BLaER1 treated with 17β-estradiol and CSF1 and Interleukin-3, amounts not matched to agents 10 nM and 100 nM (cell line): Measurements from ENCODE around the gene ZC3HAV1L.

Experiments
- H3K27ac ChIP-seq, 11 experiments: shearing (Covaris generic); formaldehyde crosslinking; 2 replicates each; pipeline ENCODE4 v1.8.1; 2022
- H3K27me3 ChIP-seq, 11 experiments: shearing (Covaris generic); formaldehyde crosslinking; 2 replicates each; pipeline ENCODE4 v1.8.1; 2022
- H3K36me3 ChIP-seq, 11 experiments: shearing (Covaris generic); formaldehyde crosslinking; 2 replicates each; pipeline ENCODE4 v1.8.1; 2022
- H3K4me1 ChIP-seq, 10 experiments: shearing (Covaris generic); formaldehyde crosslinking; 2 replicates each; pipeline ENCODE4 v1.8.1; 2022
- H3K4me2 ChIP-seq, 11 experiments: shearing (Covaris generic); formaldehyde crosslinking; 2 replicates each; pipeline ENCODE4 v1.8.1; 2022
- H3K4me3 ChIP-seq, 10 experiments: shearing (Covaris generic); formaldehyde crosslinking; 2 replicates each; pipeline ENCODE4 v1.8.1; 2022
- H3K9ac ChIP-seq, 11 experiments: shearing (Covaris generic); formaldehyde crosslinking; 2 replicates each; pipeline ENCODE4 v1.8.1; 2022
- H3K9me3 ChIP-seq, 11 experiments: shearing (Covaris generic); formaldehyde crosslinking; replicated peaks in 1 of 11; 2 replicates each; pipeline ENCODE4 v1.8.1; 2022
- H4K20me1 ChIP-seq, 11 experiments: shearing (Covaris generic); formaldehyde crosslinking; 2 replicates each; pipeline ENCODE4 v1.8.1; 2022
- Cebpa-rat ChIP-seq, 11 experiments: shearing (Covaris generic); IDR thresholded peaks; 2 replicates each; pipeline ENCODE4 v1.8.1; 2022

ZC3HAV1L gene

DNA sequence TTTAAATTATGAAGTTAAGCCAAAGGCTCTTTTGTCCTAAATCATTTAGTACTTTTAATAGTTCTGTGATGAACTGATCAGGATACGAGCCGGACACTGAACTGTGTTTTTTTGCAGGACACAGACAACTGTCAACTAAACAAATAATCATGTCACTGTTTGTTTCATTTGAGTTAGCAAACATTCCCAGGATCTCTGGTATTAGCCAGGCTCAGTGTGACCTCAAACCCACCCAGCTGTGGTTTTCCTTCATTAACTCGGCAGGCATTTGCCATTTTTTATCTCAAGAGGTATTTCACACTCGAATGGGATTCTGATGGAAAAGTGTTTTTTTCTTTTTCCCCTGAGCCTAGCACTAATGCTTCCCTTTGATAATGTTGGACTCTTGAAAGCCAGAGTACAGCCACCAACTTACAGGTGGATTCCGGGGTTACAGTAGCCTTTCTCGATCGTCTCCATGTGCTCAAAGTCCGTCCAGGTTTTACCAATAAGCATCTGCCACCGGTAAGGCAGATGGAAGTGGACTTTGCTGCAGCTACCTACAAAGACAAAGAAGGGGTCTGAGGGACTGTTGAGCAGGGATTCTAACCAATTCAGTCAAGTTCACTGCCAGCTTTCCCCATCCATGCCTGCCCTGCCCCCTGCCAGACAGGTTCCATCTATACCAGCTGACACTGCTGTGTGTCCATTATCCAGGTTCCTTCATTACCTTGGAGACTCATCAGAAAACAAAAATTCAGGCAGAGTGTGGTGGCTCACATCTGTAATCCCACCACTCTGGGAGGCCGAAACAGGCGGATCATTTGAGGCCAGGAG lies 40.2 kb upstream of the ZC3HAV1L start:
- TF ChIP-seq Cebpa-rat (IDR thresholded peaks at IDR 0.05), result no peak
- Histone ChIP-seq H3K36me3 (peaks cover 92 to 100% (median 97%) of the 10 kb centered on the region in 11 experiments), H3K27me3 (no peaks in the 10 kb centered on the region), H3K27ac (peak overlapping the region in 3 of 11 experiments; percentile 7 to 29 (median 19); a peak in 1 of 22 replicates), H3K4me1 (peaks cover 3 to 33% (median 7%) of the 10 kb centered on the region in 10 experiments; a peak in 16 of 20 replicates), H3K4me2 (no peak overlapping the region), H3K9me3 (no peaks in the 10 kb centered on the region), H3K4me3 (no peak overlapping the region), H4K20me1 (peaks cover 56 to 99% (median 91%) of the 10 kb centered on the region in 11 experiments; a peak in 21 of 22 replicates), H3K9ac (peak overlapping the region in 3 of 11 experiments; percentile 8 to 31 (median 10); a peak in 5 of 22 replicates)

DNA sequence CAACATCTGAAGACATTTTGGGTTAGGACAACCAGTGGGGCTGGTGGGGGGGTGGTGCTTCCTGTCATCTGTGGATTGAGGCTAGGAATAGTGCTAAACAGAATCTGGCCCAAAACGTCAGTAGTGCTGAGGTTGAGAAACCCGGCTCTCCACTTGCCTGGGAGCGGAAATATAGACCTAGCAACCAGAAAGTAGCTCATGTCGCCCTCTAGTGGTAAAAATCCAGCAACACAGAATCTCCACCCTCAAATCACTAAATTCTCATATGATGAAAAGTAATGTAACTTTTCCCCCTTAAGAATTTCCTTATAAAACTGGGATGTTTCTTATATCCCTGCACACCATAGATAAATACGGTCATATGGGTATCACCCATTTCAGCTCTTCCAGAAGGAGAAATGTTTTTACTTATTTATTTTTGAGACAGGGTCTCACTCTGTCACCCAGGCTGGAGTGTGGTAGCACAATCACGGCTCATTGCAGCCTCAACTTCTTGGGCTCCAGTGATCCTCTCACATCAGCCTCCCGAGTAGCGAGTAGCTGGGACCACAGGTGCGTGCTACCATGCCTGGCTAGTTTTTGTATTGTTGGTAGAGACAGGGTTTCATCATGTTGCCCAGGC lies 39.3 kb upstream of the ZC3HAV1L start:
- peaks cover 90 to 100% (median 97%) of the 10 kb centered on the region in 11 experiments for H3K36me3 ChIP-seq
- H3K27ac ChIP-seq, result peak overlapping the region in 7 of 11 experiments; percentile 22 to 62 (median 49); a peak in 12 of 22 replicates

DNA sequence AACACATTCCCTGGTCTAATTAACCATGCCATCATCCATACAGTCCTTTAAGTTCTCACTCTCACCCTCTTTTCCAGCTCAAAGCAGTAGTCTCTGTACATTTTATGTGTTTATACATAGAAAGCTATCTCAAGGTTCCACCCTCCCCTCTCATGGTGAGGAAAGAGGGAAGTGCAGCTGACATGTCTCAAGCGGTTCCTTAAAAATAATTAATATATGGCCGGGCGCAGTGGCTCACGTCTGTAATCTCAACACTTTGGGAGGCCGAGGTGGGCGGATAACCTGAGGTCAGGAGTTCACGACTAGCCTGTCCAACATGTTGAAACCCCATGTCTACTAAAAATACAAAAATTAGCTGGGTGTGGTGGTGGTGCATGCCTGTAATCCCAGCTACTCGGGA lies 37.0 kb upstream of the ZC3HAV1L start:
- H4K20me1 ChIP-seq, result peaks cover 32 to 98% (median 84%) of the 10 kb centered on the region in 11 experiments; a peak in 21 of 22 replicates
- peaks cover 90 to 100% (median 97%) of the 10 kb centered on the region in 11 experiments for H3K36me3 ChIP-seq
- no peaks in the 10 kb centered on the region for H3K9me3 ChIP-seq
- TF ChIP-seq Cebpa-rat (IDR thresholded peaks at IDR 0.05), result no peak
- no peaks in the 10 kb centered on the region for H3K27me3 ChIP-seq
- H3K4me3 ChIP-seq, result no peak overlapping the region
- no peak overlapping the region for H3K9ac ChIP-seq
- H3K4me2 ChIP-seq, result no peak overlapping the region
- H3K4me1 ChIP-seq, result peaks cover 3 to 8% (median 4%) of the 10 kb centered on the region in 10 experiments; a peak in 14 of 20 replicates
- no peak overlapping the region for H3K27ac ChIP-seq

More for the DNA sequence above, 39.3 kb upstream of the ZC3HAV1L start:
- H3K27me3 ChIP-seq, result no peaks in the 10 kb centered on the region
- no peak overlapping the region for H3K4me3 ChIP-seq
- no peaks in the 10 kb centered on the region for H3K9me3 ChIP-seq
- TF ChIP-seq Cebpa-rat (IDR thresholded peaks at IDR 0.05), result peak in 1 of 11 experiments; percentile 15; a peak in 1 of 22 replicates
- peaks cover 47 to 98% (median 87%) of the 10 kb centered on the region in 11 experiments; a peak in 21 of 22 replicates for H4K20me1 ChIP-seq
- H3K4me2 ChIP-seq, result peak overlapping the region; percentile 27 to 63 (median 45); a peak in 13 of 22 replicates
- H3K4me1 ChIP-seq, result peaks cover 3 to 26% (median 7%) of the 10 kb centered on the region in 10 experiments; a peak in 16 of 20 replicates
- peak overlapping the region in 6 of 11 experiments; percentile 10 to 58 (median 34); a peak in 7 of 22 replicates for H3K9ac ChIP-seq

DNA sequence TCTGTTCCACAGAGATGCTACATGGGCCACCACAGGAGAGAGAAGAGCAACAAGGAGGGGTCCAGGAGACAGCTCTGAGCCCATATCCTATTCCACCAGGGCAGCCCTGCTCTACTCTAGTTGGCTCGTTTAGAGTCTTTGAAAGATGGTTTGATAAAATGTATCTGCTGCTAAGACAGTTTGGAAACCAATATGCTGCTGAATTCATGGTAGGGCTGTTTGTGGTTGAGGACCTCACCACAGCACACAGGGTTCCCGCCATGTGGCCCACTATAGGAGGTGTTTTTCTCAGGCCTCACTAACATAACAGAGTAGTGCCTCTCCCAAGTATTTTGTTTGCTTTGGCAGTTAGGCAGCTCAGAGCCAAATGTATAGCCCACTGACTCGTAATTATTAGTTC lies 35.8 kb upstream of the ZC3HAV1L start:
- H3K4me2 ChIP-seq, result no peak overlapping the region
- H3K4me3 ChIP-seq, result no peak overlapping the region
- no peaks in the 10 kb centered on the region for H3K27me3 ChIP-seq
- H3K36me3 ChIP-seq, result peaks cover 90 to 100% (median 97%) of the 10 kb centered on the region in 11 experiments
- H3K4me1 ChIP-seq, result peaks cover 3 to 8% (median 4%) of the 10 kb centered on the region in 10 experiments; a peak in 14 of 20 replicates
- no peak for TF ChIP-seq Cebpa-rat (IDR thresholded peaks at IDR 0.05)
- H4K20me1 ChIP-seq, result peaks cover 30 to 98% (median 84%) of the 10 kb centered on the region in 11 experiments; a peak in 21 of 22 replicates
- H3K9me3 ChIP-seq, result no peaks in the 10 kb centered on the region
- H3K9ac ChIP-seq, result no peak overlapping the region
- no peak overlapping the region for H3K27ac ChIP-seq

DNA sequence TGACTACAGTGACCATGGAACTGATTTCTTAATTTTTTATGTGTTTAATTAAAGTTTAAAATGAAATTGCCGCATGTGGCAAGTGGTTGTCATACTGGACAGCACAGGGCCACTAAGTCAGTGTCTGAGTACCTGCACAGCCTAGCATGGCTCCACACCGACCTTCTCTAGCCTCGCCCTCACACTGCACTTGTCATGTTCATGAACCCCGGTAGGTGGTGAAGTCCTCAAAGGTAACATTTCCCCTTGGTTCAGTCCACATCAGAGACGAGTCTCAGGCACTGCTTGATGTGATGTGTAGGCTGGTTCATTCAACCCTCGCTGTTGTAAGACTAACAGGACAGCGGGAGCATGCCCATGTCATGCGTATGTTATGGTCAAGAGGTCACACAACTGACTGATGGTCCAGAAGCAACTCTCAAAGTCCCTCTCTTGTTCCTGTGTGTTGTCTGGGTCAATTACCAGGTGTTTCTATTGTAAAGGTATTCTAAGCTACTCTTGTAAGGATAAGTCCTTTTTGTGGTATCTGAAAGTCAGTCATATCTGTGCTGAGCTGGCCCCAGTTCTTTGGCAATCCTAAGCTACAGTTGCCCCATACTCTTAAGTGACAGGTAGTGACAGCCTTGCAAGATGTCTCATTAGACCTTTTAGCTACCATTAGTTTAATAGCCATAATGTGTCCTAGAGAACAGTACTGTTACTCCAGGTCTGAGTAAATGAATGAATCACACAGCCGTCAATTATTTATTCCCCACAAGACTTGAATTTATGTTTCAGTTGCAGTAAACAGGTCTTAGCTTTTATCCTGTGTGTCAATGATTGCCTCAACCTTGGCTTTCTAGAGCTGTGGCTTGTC lies 32.9 kb upstream of the ZC3HAV1L start:
- Histone ChIP-seq H4K20me1 (peaks cover 18 to 100% (median 92%) of the 10 kb centered on the region in 11 experiments), H3K9ac (no peak overlapping the region), H3K27me3 (no peaks in the 10 kb centered on the region), H3K9me3 (no peaks in the 10 kb centered on the region), H3K36me3 (peaks cover 98 to 100% (median 100%) of the 10 kb centered on the region in 11 experiments), H3K4me2 (no peak overlapping the region), H3K4me3 (no peak overlapping the region), H3K4me1 (0 out of 20 replicates have a peak, but pooled peaks cover 0 to 3% (median 0%) of the 10 kb centered on the region in 10 experiments), H3K27ac (no peak overlapping the region)
- no peak for TF ChIP-seq Cebpa-rat (IDR thresholded peaks at IDR 0.05)

DNA sequence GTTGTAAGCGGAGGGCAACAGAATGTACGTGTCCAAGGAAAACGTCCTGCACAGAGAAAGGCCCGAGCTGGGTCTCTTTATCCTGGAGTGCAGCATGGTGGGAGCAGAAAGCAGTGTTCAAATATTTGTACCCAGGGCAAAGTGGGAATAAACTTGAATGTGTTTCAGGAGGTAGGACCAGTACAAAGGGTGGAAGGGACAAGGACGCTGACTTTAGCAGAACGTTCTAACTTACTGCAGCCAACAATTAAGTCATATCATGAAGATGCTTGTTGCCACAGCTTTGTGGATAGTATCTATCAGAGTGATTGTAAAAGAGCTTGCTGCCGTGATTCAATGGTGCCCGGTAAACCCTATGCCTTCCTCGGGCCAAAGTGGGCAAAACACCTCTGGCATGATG lies 30.5 kb upstream of the ZC3HAV1L start:
- Histone ChIP-seq H3K27ac (no peak overlapping the region), H4K20me1 (peaks cover 24 to 100% (median 98%) of the 10 kb centered on the region in 11 experiments), H3K36me3 (peaks cover 98 to 100% (median 100%) of the 10 kb centered on the region in 11 experiments), H3K9ac (no peak overlapping the region), H3K9me3 (no peaks in the 10 kb centered on the region), H3K4me3 (no peak overlapping the region), H3K4me1 (peaks cover 0 to 16% (median 2%) of the 10 kb centered on the region in 10 experiments; a peak in 9 of 20 replicates), H3K4me2 (no peak overlapping the region), H3K27me3 (no peaks in the 10 kb centered on the region)
- TF ChIP-seq Cebpa-rat (IDR thresholded peaks at IDR 0.05), result no peak

DNA sequence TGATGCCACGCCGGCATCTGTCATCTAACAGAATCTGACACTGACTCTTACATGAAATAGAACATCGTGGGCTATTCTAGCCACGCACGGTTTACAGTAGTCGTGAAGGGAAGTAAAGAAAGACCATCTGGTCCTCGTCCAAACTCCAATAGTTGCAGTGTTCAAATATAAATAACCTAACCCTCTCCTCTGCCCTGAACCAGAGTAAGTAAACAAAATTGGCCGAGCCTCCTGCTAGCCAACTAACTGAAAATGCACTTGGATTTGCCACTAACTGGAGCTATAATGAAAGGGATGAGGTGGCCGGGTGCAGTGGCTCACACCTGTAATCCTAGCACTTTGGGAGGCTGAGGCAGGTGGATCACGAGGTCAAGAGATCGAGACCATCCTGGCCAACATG lies 29.5 kb upstream of the ZC3HAV1L start:
- Histone ChIP-seq H3K36me3 (peaks cover 100% of the 10 kb centered on the region in 11 experiments), H3K27me3 (no peaks in the 10 kb centered on the region), H3K4me3 (no peak overlapping the region), H3K9me3 (no peaks in the 10 kb centered on the region), H3K9ac (no peak overlapping the region), H4K20me1 (peaks cover 25 to 100% (median 99%) of the 10 kb centered on the region in 11 experiments), H3K4me2 (no peak overlapping the region), H3K27ac (no peak overlapping the region), H3K4me1 (peaks cover 3 to 26% (median 12%) of the 10 kb centered on the region in 10 experiments; a peak in 17 of 20 replicates)
- no peak for TF ChIP-seq Cebpa-rat (IDR thresholded peaks at IDR 0.05)

DNA sequence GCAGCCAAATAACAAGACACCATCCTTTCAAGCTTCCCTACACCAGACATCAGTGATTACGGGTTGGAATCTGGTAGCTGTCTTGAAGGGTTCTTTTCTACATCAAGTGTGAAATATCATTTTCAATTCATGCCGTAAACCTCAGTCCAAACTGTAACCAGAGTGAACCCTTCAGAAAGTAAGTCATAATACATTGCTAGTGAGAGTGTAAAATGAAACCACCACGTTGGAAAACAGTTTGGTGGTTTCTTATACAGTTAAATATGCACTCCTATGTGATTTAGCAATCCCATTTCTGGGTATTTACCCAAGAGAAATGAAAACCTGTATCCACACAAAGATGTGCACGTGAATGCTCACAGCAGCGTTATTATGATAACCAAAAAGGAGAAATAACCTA lies 25.6 kb upstream of the ZC3HAV1L start:
- no peak for TF ChIP-seq Cebpa-rat (IDR thresholded peaks at IDR 0.05)
- no peaks in the 10 kb centered on the region for H3K27me3 ChIP-seq
- peaks cover 6 to 41% (median 21%) of the 10 kb centered on the region in 10 experiments; a peak in 18 of 20 replicates for H3K4me1 ChIP-seq
- peak overlapping the region in 3 of 11 experiments; percentile 25 to 82 (median 75); a peak in 3 of 22 replicates for H3K4me2 ChIP-seq
- H3K9ac ChIP-seq, result no peak overlapping the region
- H3K9me3 ChIP-seq, result no peaks in the 10 kb centered on the region
- no peak overlapping the region for H3K4me3 ChIP-seq
- peaks cover 89 to 99% (median 95%) of the 10 kb centered on the region in 11 experiments for H3K36me3 ChIP-seq
- peak overlapping the region in 1 of 11 experiments; percentile 30; a peak in 1 of 22 replicates for H3K27ac ChIP-seq
- H4K20me1 ChIP-seq, result peaks cover 22 to 90% (median 80%) of the 10 kb centered on the region in 11 experiments; a peak in 21 of 22 replicates
